D721Med (cell line): ENCODE results near the gene TSHR.
"Not testable (repeated sequence)": the region's sequence is repeated elsewhere in the genome, so short reads cannot be mapped to it uniquely, and the experiment has no call there.

Source experiments
- DNase-seq: peaks from one replicate; pipeline ENCODE4 v3.0.0; 2011; ENCODE audit warnings: low spot score; ENCODE audit not compliant: insufficient read length
- FAIRE-seq: peaks from 2 replicates; lab custom pipeline; 2011; peaks lifted over from hg19 to GRCh38; lab: Jason Lieb, UNC
- TF ChIP-seq, protein P1 (sequence below): IDR thresholded peaks from 2 replicates; pipeline ENCODE4 v1.5.1; 2012; ENCODE audit warnings: mild to moderate bottlenecking, control low read depth; ENCODE audit not compliant: insufficient read depth; ENCODE audit errors: missing control alignments

The TSHR gene

DNA sequence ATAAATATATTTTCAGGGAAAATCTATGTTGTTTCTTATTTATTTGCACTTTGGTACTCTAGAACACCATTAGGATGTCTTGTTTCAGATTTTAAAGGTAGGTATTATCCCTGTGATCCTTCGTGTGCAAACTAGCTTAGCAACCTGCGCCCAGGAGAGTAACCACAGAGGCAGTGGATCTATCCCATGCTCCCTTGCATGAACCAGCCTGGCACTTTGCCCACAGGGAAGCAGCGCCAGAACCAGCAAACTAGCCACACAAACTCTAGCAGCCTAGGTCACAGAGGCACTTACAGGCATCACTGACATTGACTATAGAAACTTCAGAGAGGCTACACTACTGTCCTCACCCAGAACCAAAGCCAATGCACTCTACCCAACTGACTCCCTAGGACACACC lies 76.1 kb downstream of the TSHR start:
- FAIRE-seq (no peak), DNase-seq (no peak)
- TF ChIP-seq, protein P1, sequence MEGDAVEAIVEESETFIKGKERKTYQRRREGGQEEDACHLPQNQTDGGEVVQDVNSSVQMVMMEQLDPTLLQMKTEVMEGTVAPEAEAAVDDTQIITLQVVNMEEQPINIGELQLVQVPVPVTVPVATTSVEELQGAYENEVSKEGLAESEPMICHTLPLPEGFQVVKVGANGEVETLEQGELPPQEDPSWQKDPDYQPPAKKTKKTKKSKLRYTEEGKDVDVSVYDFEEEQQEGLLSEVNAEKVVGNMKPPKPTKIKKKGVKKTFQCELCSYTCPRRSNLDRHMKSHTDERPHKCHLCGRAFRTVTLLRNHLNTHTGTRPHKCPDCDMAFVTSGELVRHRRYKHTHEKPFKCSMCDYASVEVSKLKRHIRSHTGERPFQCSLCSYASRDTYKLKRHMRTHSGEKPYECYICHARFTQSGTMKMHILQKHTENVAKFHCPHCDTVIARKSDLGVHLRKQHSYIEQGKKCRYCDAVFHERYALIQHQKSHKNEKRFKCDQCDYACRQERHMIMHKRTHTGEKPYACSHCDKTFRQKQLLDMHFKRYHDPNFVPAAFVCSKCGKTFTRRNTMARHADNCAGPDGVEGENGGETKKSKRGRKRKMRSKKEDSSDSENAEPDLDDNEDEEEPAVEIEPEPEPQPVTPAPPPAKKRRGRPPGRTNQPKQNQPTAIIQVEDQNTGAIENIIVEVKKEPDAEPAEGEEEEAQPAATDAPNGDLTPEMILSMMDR, result no peak

DNA sequence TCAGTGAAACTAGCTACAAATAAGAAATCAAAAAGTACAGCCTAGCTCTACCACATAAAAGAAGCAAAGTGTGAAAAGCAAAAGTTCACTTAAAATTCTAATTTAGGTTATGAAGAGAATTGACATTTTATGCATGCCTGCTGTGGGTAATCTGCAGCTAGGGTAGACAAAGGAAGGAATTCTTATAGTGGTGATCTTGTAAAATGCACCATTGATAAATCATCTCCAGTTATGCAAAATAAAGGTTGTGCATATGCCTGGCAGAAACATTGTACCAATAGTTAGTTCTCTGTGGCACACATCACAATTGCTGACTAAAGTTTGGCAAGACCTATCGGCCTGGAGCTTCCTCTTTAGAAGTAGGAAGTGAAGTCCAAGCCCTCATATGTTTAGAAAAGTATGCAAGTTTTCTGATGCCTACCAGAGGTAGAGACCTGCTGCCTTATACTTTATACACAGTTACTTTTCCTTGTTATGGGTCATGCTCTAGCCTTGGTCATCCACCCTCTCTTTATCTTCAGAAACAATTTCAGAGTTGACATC lies 78.3 kb downstream of the TSHR start:
- TF ChIP-seq, protein P1, result no peak
- FAIRE-seq (no peak), DNase-seq (no peak)

DNA sequence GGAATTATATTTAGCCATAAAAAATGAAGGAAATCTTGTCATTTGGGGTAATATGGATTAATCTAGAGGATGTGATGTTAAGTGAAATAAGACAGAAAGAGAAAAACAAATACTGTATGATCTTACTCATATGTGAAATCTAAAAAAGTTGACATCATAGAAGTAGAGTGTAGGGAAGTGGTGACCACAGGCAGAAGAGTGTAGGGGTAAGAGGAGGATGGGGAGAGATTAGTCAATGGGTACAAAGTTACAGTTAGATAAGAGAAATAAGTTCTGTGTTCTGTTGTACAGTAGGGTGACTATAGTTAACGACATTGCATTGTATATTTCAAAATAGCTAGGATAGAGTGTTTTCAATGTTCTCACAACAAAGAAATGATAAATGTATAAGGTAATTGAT lies 87.0 kb downstream of the TSHR start:
- FAIRE-seq (no peak), DNase-seq (no peak)
- TF ChIP-seq, protein P1, result no peak

DNA sequence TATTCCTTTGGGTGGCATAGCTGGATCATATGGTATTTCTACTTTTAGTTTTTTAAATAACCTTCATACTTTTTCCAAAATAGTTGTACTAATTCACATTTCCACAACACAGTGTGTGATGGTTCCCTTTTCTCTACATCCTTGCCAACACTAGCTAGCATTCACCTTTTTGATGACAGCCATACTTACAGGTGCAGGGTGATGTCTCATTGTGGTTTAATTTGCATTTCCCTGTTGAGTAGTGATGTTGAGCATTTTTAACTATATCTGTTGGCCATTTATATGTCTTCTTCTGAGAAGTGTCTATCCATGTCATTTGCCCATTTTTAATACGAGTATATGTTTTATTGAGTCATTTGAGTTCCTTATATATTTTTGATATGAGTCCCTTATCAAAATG lies 96.1 kb downstream of the TSHR start:
- FAIRE-seq, result no peak
- TF ChIP-seq, protein P1, result no peak
- no peak for DNase-seq

DNA sequence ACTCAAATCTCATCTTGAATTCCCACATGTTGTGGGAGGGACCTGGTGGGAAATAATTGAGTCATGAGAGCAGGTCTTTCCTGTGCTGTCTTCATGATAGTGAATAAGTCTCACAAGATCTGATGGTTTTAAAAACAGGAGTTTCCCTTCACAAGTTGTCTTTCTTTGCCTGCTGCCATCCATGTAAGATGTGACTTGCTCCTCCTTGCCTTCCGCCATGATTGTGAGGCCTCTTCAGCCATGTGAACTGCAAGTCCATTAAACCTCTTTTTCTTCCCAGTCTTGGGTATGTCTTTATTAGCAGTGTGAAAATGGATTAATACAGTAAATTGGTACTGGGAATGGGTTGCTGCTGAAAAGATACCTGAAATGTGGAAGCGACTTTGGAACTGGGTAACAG lies 98.6 kb downstream of the TSHR start:
- DNase-seq, FAIRE-seq: not testable (repeated sequence)

DNA sequence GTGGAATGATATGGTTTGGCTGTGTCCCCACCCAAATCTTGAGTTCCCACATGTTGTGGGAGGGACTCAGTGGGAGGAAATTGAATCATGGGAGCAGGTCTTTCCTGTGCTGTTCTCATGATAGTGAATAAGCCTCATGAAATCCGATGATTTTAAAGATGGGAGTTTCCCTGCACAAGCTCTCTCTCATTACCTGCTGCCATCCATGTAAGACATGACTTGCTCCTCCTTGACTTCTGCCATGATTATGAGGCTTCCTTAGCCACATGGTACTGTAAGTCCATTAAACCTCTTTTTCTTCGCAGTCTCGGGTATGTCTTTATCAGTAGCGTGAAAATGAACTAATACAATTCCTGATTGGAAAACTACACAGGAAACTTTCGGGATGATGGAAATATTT lies 100.5 kb downstream of the TSHR start:
- TF ChIP-seq, protein P1, result no peak
- DNase-seq (no peak), FAIRE-seq (no peak)

DNA sequence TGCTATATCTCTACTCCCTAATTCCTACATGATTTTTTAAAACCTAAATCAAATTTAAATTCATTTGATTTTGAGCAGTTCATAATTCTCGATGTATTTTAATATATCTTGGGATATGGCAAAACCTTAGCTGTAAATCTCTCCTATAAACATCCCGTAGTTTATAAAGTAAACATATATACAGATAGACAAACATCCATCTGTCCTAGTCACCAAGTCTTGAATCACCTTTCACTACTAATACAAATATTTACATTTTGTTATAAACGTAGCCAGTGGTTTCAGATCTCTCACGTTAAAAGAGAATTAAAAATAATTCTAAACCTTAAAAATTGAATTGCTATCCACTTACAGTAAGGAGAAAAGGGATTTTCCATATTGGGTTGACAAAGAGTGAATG lies 107.0 kb downstream of the TSHR start:
- DNase-seq (no peak), FAIRE-seq (no peak)
- TF ChIP-seq, protein P1, result no peak

DNA sequence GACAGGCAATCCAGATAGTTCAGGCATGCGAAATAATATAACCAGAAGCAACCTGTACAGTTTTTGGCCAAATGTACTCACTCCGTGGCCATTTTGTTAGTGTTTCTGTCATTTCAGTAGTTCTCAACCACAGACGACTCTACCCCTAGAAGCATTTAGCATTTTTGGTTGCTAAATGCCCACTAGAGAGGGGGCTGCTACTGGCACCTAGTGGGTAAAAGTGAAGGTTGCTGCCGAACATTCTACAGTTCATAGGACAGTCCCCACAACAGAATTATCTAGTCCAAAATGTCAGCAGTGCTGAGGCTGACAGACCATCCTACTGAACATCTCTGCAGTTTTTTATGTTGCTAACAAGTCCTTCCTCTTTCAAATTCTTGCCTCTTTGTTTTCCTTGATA lies 107.4 kb downstream of the TSHR start:
- FAIRE-seq (no peak), DNase-seq (no peak)
- TF ChIP-seq, protein P1, result peak; percentile 54
